SHP77 (cell line): ENCODE data around the gene SOX10.
"Not testable (repeated sequence)": the region's sequence is repeated elsewhere in the genome, so short reads cannot be mapped to it uniquely, and the experiment has no call there.

Source experiments
- DNase-seq, 2 experiments: peaks; one replicate each; lab custom pipeline; 2025; lab: John Stamatoyannopoulos, UW

Gene SOX10

GRCh38 chr22:37985751-37986281 is 1.5 kb upstream of the SOX10 start:
- no peak for DNase-seq

- no peak for DNase-seq
Observed at GRCh38 chr22:37985050-37985585, 763 bp upstream of the SOX10 start.

- no peak for DNase-seq
Observed at GRCh38 chr22:37982938-37983859, 1.2 kb downstream of the SOX10 start.

- no peak for DNase-seq
Observed at GRCh38 chr22:37982151-37982785, 2.1 kb downstream of the SOX10 start.

- DNase-seq: no peak
Observed at GRCh38 chr22:37981282-37982011, 2.9 kb downstream of the SOX10 start.

GRCh38 chr22:37979782-37980181 is 4.6 kb downstream of the SOX10 start:
- DNase-seq: no peak

GRCh38 chr22:37976547-37976946 is 7.8 kb downstream of the SOX10 start:
- no peak for DNase-seq

- DNase-seq: not testable (repeated sequence)
Observed at GRCh38 chr22:37976022-37976421, 8.3 kb downstream of the SOX10 start.

GRCh38 chr22:37975153-37975552 is 9.2 kb downstream of the SOX10 start:
- no peak for DNase-seq

- no peak for DNase-seq
Observed at GRCh38 chr22:37973271-37974170, 10.8 kb downstream of the SOX10 start.

GRCh38 chr22:37972527-37972926 is 11.8 kb downstream of the SOX10 start:
- no peak for DNase-seq

GRCh38 chr22:37971475-37972434 is 12.6 kb downstream of the SOX10 start:
- DNase-seq: no peak

GRCh38 chr22:37970864-37971263 is 13.5 kb downstream of the SOX10 start:
- DNase-seq: no peak

GRCh38 chr22:37968452-37969251 is 15.7 kb downstream of the SOX10 start:
- DNase-seq: no peak

GRCh38 chr22:37967637-37968451 is 16.5 kb downstream of the SOX10 start:
- no peak for DNase-seq

GRCh38 chr22:37967147-37967546 is 17.2 kb downstream of the SOX10 start:
- DNase-seq: no peak

GRCh38 chr22:37965940-37966664 is 18.3 kb downstream of the SOX10 start:
- no peak for DNase-seq
